Embryonic facial prominence (tissue), 1 donor: ENCODE data around the gene TBCA.

ENCODE experiments used
- DNase-seq: peaks from one replicate; pipeline ENCODE4 v3.0.0-alpha.2; 2016; ENCODE audit errors: extremely low spot score

TBCA gene

GRCh38 chr5:77642738-77643653 is 133.1 kb downstream of the TBCA start:
- DNase-seq = no peak

DNA sequence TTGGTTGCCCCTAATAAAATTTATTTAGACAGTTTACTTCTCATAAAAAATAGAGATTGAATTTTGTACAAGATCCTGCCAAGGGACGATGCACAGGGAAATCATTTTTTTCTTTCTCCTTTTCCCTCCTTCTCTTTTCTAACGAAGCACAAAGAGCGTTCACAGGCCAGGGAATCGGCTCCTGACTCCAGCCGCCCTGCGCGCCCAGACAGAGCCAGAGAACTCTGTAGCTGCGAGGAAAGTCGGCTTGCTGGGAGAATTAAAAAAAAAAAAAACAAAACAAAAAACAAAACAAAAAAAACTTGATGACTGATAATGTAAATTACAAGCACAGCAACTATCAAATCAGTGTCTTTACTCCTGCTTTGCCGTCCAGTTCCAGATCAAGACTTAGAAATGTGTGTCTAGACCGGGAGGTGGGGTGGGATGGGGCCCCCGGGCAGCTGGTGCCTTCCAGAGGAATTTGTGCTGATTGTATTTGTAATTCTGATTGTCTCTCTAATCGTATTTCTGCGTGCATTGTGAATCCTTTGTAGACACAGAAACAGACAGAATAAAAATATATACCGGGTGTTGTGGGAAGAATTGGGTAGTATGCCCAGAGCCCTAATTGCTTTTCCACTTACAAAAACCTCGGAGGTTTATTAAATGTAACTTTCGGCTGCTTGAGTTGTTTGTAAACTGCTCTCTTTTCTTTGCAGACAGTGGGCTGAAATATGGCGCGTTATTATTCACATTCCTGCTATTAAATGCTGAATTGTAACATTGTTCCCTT is 134.0 kb downstream of the TBCA start:
- no peak for DNase-seq

GRCh38 chr5:77641397-77641943 is 134.7 kb downstream of the TBCA start:
- no peak for DNase-seq
